Stimulated activated CD4-positive, alpha-beta T cell treated with anti-CD3 and anti-CD28 coated beads, Interleukin-4, amount 100 ng/mL, for 4 hours (primary cell): ENCODE measurements around the gene PLEKHA1.
A peak's percentile ranks its signal among the peaks of the same experiment; 100 is the strongest.

Experiments
- DNase-seq, 2 experiments: peaks; one replicate each; pipeline ENCODE4 v3.0.0-alpha.2; 2020

PLEKHA1 gene

GRCh38 chr10:122426829-122427228 is 52.3 kb downstream of the PLEKHA1 start:
- DNase-seq = no peak

GRCh38 chr10:122427280-122427679 is 52.8 kb downstream of the PLEKHA1 start:
- no peak for DNase-seq

- no peak for DNase-seq
Observed at GRCh38 chr10:122435212-122435827, 60.8 kb downstream of the PLEKHA1 start.

GRCh38 chr10:122441961-122442360 is 67.5 kb downstream of the PLEKHA1 start:
- DNase-seq = no peak

- DNase-seq = no peak
Observed at GRCh38 chr10:122445469-122445868, 71.0 kb downstream of the PLEKHA1 start.

- no peak for DNase-seq
Observed at GRCh38 chr10:122445904-122446303, 71.4 kb downstream of the PLEKHA1 start.

GRCh38 chr10:122446668-122447423 is 72.3 kb downstream of the PLEKHA1 start:
- DNase-seq = no peak

GRCh38 chr10:122448600-122448999 is 74.1 kb downstream of the PLEKHA1 start:
- no peak for DNase-seq

GRCh38 chr10:122449153-122449552 is 74.6 kb downstream of the PLEKHA1 start:
- no peak for DNase-seq

GRCh38 chr10:122450353-122450990 is 76.0 kb downstream of the PLEKHA1 start:
- DNase-seq = no peak

- DNase-seq = no peak
Observed at GRCh38 chr10:122454071-122454470, 79.6 kb downstream of the PLEKHA1 start.

- no peak for DNase-seq
Observed at GRCh38 chr10:122454603-122455080, 80.1 kb downstream of the PLEKHA1 start, which contains the start of gene ARMS2. Gene ARMS2 (plus strand): TSS chr10:122454653. CDS start chr10:122454728, 75 bp downstream.

- no peak for DNase-seq
Observed at GRCh38 chr10:122455376-122456079, 81.0 kb downstream of the PLEKHA1 start.

GRCh38 chr10:122457934-122458333 is 83.4 kb downstream of the PLEKHA1 start:
- no peak for DNase-seq

- no peak for DNase-seq
Observed at GRCh38 chr10:122458693-122459092, 84.2 kb downstream of the PLEKHA1 start.

GRCh38 chr10:122459561-122460273 is 85.2 kb downstream of the PLEKHA1 start:
- no peak for DNase-seq

- DNase-seq = no peak
Observed at GRCh38 chr10:122460891-122461293, 86.4 kb downstream of the PLEKHA1 start.

- DNase-seq = no peak
Observed at GRCh38 chr10:122461367-122461728, 86.8 kb downstream of the PLEKHA1 start, which contains the start of gene HTRA1. Gene HTRA1 (plus strand): TSS chr10:122461553. CDS start chr10:122461653, 100 bp downstream.

GRCh38 chr10:122461729-122462532 is 87.4 kb downstream of the PLEKHA1 start:
- DNase-seq = peak in 1 of 2 experiments; percentile 9

GRCh38 chr10:122462533-122463465 is 88.3 kb downstream of the PLEKHA1 start:
- DNase-seq = no peak
